ENCODE results near the gene CORT. TPM values are rescaled to one million over a fixed set of nuclear protein-coding genes. Genes with fewer than 3 reads are reported as not detected.
A peak's percentile ranks its signal among the peaks of the same experiment; 100 is the strongest.

CORT gene
- total RNA-seq, 4 donors from 2014 or later, result not detected

DNA sequence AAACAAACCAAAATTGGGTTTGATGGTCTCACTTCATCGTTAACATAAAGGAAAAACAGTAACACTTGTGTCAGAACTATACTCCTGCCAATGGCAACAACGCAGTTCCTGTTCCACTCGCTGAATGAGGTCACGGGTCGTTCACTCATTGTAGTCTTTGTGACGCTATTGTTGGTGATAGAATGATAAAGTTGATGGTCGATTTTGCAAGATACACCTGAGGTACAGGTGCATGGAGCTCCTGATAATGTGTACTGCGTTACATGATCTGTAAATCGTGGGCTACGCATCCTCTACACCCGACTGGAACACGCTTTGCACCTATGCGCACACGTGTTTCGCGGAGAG, 20.0 kb upstream of the CORT start:
- DNase-seq (ENCODE audit: low spot score in 2 of 2), result no peak
- peak overlapping the region; percentile 64 for H3K4me3 ChIP-seq (ENCODE audit: low read depth, poor library complexity, severe bottlenecking)
- WGBS, 2 donors, result 13 to 20% methylated on average over 16 of the region's 16 CpGs
- no peak for TF ChIP-seq POLR2A (IDR thresholded peaks at IDR 0.05)
- TF ChIP-seq, protein P1, sequence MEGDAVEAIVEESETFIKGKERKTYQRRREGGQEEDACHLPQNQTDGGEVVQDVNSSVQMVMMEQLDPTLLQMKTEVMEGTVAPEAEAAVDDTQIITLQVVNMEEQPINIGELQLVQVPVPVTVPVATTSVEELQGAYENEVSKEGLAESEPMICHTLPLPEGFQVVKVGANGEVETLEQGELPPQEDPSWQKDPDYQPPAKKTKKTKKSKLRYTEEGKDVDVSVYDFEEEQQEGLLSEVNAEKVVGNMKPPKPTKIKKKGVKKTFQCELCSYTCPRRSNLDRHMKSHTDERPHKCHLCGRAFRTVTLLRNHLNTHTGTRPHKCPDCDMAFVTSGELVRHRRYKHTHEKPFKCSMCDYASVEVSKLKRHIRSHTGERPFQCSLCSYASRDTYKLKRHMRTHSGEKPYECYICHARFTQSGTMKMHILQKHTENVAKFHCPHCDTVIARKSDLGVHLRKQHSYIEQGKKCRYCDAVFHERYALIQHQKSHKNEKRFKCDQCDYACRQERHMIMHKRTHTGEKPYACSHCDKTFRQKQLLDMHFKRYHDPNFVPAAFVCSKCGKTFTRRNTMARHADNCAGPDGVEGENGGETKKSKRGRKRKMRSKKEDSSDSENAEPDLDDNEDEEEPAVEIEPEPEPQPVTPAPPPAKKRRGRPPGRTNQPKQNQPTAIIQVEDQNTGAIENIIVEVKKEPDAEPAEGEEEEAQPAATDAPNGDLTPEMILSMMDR (IDR thresholded peaks at IDR 0.05), result no peak
- intact Hi-C loops (cut with DNase I; ENCODE audit: low total_unique reads), result loop anchor here (2.0 to 5.0 kb wide), 2 partner anchors 53 to 62 kb away; no protein-coding TSS in a partner anchor

DNA sequence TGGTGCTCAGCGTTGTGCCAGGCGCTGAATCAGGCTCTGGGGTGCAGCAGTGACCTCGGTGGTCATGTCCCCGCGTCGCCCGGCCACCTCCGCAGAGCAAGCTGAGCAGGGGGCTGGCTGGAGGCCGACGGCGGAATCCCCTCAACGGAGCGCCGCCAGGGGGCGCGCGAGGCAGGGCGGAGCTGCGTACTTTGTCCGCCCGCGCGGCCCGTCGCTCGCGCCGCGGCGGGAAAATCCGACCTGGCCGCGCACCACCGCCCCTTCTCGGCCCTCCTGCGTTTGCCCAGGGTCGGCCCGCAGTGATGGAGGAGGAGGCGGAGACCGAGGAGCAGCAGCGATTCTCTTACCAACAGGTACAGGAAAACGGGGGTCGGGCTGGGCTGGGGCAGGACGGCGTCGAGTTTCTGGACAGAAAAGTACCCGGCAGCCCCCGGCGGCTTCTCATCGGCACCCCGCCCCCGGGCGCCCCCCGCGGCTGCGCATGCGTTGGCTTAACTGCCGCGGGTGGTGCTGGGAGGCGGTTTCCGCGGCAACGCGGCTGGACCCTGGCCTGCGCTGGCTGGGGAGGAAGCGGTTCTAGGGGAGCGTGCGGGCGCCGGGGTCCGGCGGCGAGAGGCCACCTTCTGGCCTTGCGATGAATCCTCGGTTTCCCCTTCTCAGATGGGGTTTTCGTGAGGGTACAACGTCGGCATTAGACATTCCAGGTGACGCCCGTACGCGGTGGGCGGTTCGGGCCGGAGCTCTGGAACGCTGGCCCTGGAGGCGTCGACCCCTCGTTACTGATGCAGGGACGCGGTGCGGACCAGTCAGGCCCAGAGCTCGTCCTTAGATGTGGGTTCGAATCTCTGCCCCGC, 19.4 kb upstream of the CORT start, which contains the start of gene CENPS:
CENPS (plus strand) TSS at position 218 of the 854 bp plus-strand sequence; CDS start at position 303, 85 bp downstream.
- no peak for TF ChIP-seq POLR2A (IDR thresholded peaks at IDR 0.05)
- TF ChIP-seq, protein P1 (IDR thresholded peaks at IDR 0.05), result peak in 2 of 3 donors; percentile 52 to 93
- intact Hi-C loops (cut with DNase I; ENCODE audit: low total_unique reads), result loop anchor here (5.0 kb wide), 1 partner anchor 62 kb away; no protein-coding TSS in a partner anchor
- DNase-seq (ENCODE audit: low spot score in 2 of 2), result peak; percentile 65 to 98
- 0% methylated on average over 22 to 49 of the region's 95 CpGs for whole genome bisulfite sequencing, 2 donors
- H3K4me3 ChIP-seq (ENCODE audit: low read depth, poor library complexity, severe bottlenecking), result peak within 1 kb of the TSS; percentile 64

DNA sequence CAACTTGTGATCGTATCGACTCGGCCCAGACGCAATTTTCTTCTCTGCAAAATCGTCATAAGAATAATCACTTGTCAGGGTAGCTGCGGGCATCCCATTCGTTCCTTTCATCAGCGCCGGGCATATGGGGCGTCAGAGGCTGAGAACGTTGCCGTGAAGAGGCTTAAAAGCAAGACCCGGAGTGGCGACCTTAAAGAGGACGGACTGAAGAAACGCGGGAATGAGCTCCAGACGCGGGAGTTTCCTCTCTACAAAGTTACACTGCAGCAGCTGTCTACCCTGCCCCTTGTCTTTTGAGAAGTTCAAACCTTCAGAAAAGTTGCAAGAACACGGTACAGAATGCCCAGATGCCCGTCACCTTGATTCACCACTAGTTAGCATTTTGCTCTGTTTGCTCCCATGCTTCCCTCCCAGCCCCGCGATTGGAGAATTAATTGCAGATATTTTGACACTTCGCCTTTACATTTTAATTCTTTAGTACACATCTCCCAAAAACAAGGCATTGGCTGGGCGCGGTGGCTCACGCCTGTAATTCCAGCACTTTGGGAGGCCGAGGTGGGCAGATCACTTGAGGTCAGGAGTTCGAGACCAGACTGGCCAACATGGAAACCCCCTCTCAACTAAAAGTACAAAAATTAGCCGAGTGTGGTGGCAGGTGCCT, 18.6 kb upstream of the CORT start:
- 24 to 28% methylated on average over 25 to 30 of the region's 30 CpGs for WGBS, 2 donors
- TF ChIP-seq, protein P1 (IDR thresholded peaks at IDR 0.05), result no peak
- TF ChIP-seq POLR2A (IDR thresholded peaks at IDR 0.05), result no peak
- intact Hi-C loops (cut with DNase I; ENCODE audit: low total_unique reads), result loop anchor here (5.0 kb wide), 1 partner anchor 61 kb away; no protein-coding TSS in a partner anchor
- H3K4me3 ChIP-seq (ENCODE audit: low read depth, poor library complexity, severe bottlenecking), result peak overlapping the region; percentile 64
- no peak for DNase-seq (ENCODE audit: low spot score in 2 of 2)

DNA sequence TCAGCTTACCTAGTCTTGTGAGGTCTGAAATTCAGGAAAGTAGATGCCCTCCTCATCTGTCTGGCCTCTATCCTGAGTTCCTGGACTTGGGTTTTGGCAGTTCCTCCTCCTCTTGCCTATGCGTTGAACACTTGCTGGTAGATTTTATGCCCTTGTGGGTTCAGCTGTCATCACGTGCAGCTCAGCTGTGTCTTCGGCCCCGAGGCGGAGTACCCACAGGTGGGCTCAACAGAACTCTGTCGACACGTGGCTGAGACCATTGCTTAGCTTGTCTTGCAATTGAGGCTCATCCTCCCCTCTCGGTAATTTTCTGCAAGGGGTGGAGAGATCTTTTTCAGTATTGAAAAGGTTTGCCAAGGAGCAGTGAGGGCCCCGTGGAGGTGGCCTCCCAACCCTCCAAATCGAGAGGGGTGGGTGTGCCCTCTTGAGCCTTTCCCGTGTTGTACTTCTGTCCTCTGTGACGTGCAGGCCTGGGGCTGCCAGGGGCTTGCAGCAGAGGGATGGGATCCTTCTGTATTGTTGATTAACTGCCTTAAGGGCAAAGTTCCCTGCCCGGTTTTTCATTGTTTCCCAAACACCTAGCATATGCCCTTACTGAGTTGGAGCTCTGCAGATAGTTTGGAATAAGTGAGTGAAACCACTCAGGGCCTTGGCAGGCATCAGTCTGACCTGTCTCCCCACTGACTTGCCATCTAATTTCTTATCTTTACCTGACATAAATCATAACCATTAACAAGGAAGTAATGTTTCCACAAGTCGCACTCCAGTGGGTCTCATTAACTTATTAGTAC, 16.7 kb upstream of the CORT start:
- intact Hi-C loops (cut with DNase I; ENCODE audit: low total_unique reads), result loop anchor here (5.0 kb wide), 1 partner anchor 59 kb away; no protein-coding TSS in a partner anchor
- TF ChIP-seq, protein P1 (IDR thresholded peaks at IDR 0.05), result no peak
- TF ChIP-seq POLR2A (IDR thresholded peaks at IDR 0.05), result no peak
- WGBS, 2 donors, result 65 to 68% methylated on average over 14 of the region's 14 CpGs
- DNase-seq (ENCODE audit: low spot score in 2 of 2), result no peak
- no peak overlapping the region for H3K4me3 ChIP-seq (ENCODE audit: low read depth, poor library complexity, severe bottlenecking)

DNA sequence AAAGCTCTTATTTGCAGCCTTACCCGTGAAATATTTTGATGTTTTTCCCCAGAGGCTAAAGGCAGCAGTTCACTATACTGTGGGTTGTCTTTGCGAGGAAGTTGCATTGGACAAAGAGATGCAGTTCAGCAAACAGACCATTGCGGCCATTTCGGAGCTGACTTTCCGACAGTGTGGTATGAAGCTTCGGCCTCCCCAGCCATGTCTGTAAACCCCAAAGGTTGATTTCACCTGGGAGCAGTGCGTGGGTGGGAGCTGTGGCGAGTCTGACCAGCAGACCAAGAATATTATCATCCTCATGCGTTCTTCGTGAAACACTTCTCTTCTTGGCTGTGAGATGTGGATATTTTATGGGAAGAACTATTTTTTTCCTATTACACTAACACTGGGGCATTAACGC, 16.0 kb upstream of the CORT start:
- no peak for TF ChIP-seq POLR2A (IDR thresholded peaks at IDR 0.05)
- TF ChIP-seq, protein P1 (IDR thresholded peaks at IDR 0.05), result no peak
- WGBS, 2 donors, result 85 to 89% methylated on average over 11 of the region's 11 CpGs
- intact Hi-C loops (cut with DNase I; ENCODE audit: low total_unique reads), result loop anchor here (5.0 kb wide), 1 partner anchor 59 kb away; no protein-coding TSS in a partner anchor

More for the DNA sequence above, 16.0 kb upstream of the CORT start:
- H3K4me3 ChIP-seq (ENCODE audit: low read depth, poor library complexity, severe bottlenecking), result no peak overlapping the region
- DNase-seq (ENCODE audit: low spot score in 2 of 2), result no peak
